ENCODE measurements around the gene ROR2. TPM values are rescaled to one million over a fixed set of nuclear protein-coding genes. Genes with fewer than 3 reads are reported as not detected.

Gene ROR2
- total RNA-seq, 1 experiment from 2014 or later: 0.68 TPM

- no peaks in the 10 kb centered on the region for H3K36me3 Mint-ChIP-seq (ENCODE audit: insufficient read depth, unreplicated experiment)
- Histone ChIP-seq H3K27me3 (replicated peaks; ENCODE audit: control insufficient read depth, insufficient read depth, low read length) (no peaks in the 10 kb centered on the region), H3K36me3 (ENCODE audit: control insufficient read depth, insufficient read depth, low read length) (no peaks in the 10 kb centered on the region), H3K4me1 (peaks cover 6% of the 10 kb centered on the region; the same call in 1 of the 2 replicates), H3K9me3 (no peaks in the 10 kb centered on the region), H3K4me3 (ENCODE audit: low read depth, low read length) (no peak overlapping the region)
- ChIA-PET POLR2A (no interaction called here), CTCF (no interaction called here)
- no peaks in the 10 kb centered on the region for H3K27me3 Mint-ChIP-seq (ENCODE audit: insufficient read depth, unreplicated experiment)
- no peaks in the 10 kb centered on the region for H3K4me1 Mint-ChIP-seq (ENCODE audit: low read depth, unreplicated experiment)
- no peak overlapping the region for H3K4me3 Mint-ChIP-seq (ENCODE audit: unreplicated experiment)
- intact Hi-C loops (cut with micrococcal nuclease; ENCODE audit: unreplicated experiment): no loop called here
- BruUV-seq (replicated peaks): no TSS peak
- no peaks in the 10 kb centered on the region for H3K9me3 Mint-ChIP-seq (ENCODE audit: unreplicated experiment)
- no peak overlapping the region for H3K27ac Mint-ChIP-seq (ENCODE audit: unreplicated experiment)
- TF ChIP-seq, protein P1, sequence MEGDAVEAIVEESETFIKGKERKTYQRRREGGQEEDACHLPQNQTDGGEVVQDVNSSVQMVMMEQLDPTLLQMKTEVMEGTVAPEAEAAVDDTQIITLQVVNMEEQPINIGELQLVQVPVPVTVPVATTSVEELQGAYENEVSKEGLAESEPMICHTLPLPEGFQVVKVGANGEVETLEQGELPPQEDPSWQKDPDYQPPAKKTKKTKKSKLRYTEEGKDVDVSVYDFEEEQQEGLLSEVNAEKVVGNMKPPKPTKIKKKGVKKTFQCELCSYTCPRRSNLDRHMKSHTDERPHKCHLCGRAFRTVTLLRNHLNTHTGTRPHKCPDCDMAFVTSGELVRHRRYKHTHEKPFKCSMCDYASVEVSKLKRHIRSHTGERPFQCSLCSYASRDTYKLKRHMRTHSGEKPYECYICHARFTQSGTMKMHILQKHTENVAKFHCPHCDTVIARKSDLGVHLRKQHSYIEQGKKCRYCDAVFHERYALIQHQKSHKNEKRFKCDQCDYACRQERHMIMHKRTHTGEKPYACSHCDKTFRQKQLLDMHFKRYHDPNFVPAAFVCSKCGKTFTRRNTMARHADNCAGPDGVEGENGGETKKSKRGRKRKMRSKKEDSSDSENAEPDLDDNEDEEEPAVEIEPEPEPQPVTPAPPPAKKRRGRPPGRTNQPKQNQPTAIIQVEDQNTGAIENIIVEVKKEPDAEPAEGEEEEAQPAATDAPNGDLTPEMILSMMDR (IDR thresholded peaks at IDR 0.05; ENCODE audit: insufficient read depth in 1 of 2, low read depth in 1 of 2, low read length in 1 of 2, severe bottlenecking in 1 of 2, unreplicated experiment in 1 of 2): no peak
- DNase-seq: no peak
Observed at GRCh38 chr9:91897201-91897600, 52.8 kb downstream of the ROR2 start.

DNA sequence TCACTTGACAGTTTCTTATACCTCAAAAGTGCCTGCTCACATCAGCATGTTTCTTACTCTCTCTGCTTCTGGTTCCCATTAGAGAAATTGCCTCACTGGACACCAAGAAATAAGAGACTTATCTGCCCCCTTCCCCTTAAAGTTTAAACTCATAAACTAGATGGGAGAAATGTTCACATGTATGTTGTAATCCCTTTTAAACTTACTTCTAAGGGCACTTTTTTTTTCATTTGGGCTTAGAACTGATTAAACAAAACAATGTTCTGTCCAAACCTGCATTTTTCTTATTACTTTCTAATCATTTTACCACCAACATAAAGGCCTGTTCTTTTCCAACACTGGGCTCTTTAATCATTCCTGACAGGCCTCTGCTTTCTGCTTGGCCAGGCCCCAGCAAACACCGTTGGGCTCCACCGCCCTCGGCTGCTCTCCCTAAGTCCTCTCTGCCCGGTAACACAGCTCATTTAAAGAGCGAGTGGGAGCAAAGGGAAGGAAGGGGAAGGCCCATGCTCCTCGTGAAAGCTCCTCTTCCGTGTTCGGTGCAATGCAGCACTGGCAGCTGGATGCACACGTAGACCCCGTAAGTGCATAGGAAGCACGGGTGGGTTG, 53.4 kb downstream of the ROR2 start:
- POLR2A ChIA-PET: no interaction called here
- H3K36me3 ChIP-seq (ENCODE audit: control insufficient read depth, insufficient read depth, low read length): no peaks in the 10 kb centered on the region
- 0 out of 2 replicates have a peak, but pooled peaks cover 6% of the 10 kb centered on the region for H3K4me1 ChIP-seq
- no TSS peak for BruUV-seq (replicated peaks)
- H3K4me3 ChIP-seq (ENCODE audit: low read depth, low read length): no peak overlapping the region
- no peak overlapping the region for H3K27ac Mint-ChIP-seq (ENCODE audit: unreplicated experiment)
- H3K4me3 Mint-ChIP-seq (ENCODE audit: unreplicated experiment): no peak overlapping the region
- CTCF ChIA-PET: no interaction called here
- no peaks in the 10 kb centered on the region for H3K36me3 Mint-ChIP-seq (ENCODE audit: insufficient read depth, unreplicated experiment)
- H3K4me1 Mint-ChIP-seq (ENCODE audit: low read depth, unreplicated experiment): no peaks in the 10 kb centered on the region
- TF ChIP-seq, protein P1 (IDR thresholded peaks at IDR 0.05; ENCODE audit: insufficient read depth in 1 of 2, low read depth in 1 of 2, low read length in 1 of 2, severe bottlenecking in 1 of 2, unreplicated experiment in 1 of 2): no peak
- no peaks in the 10 kb centered on the region for H3K9me3 Mint-ChIP-seq (ENCODE audit: unreplicated experiment)
- H3K9me3 ChIP-seq: no peaks in the 10 kb centered on the region
- DNase-seq: no peak
- no peaks in the 10 kb centered on the region for H3K27me3 Mint-ChIP-seq (ENCODE audit: insufficient read depth, unreplicated experiment)
- intact Hi-C loops (cut with micrococcal nuclease; ENCODE audit: unreplicated experiment): no loop called here
- no peaks in the 10 kb centered on the region for H3K27me3 ChIP-seq (replicated peaks; ENCODE audit: control insufficient read depth, insufficient read depth, low read length)

- Histone ChIP-seq H3K4me1 (0 out of 2 replicates have a peak, but pooled peaks cover 6% of the 10 kb centered on the region), H3K36me3 (ENCODE audit: control insufficient read depth, insufficient read depth, low read length) (no peaks in the 10 kb centered on the region), H3K9me3 (no peaks in the 10 kb centered on the region), H3K4me3 (ENCODE audit: low read depth, low read length) (no peak overlapping the region), H3K27me3 (replicated peaks; ENCODE audit: control insufficient read depth, insufficient read depth, low read length) (no peaks in the 10 kb centered on the region)
- no peaks in the 10 kb centered on the region for H3K27me3 Mint-ChIP-seq (ENCODE audit: insufficient read depth, unreplicated experiment)
- no peaks in the 10 kb centered on the region for H3K36me3 Mint-ChIP-seq (ENCODE audit: insufficient read depth, unreplicated experiment)
- TF ChIP-seq, protein P1 (IDR thresholded peaks at IDR 0.05; ENCODE audit: insufficient read depth in 1 of 2, low read depth in 1 of 2, low read length in 1 of 2, severe bottlenecking in 1 of 2, unreplicated experiment in 1 of 2): no peak
- no TSS peak for BruUV-seq (replicated peaks)
- H3K4me1 Mint-ChIP-seq (ENCODE audit: low read depth, unreplicated experiment): no peaks in the 10 kb centered on the region
- H3K9me3 Mint-ChIP-seq (ENCODE audit: unreplicated experiment): no peaks in the 10 kb centered on the region
- no peak overlapping the region for H3K27ac Mint-ChIP-seq (ENCODE audit: unreplicated experiment)
- CTCF ChIA-PET: no interaction called here
- POLR2A ChIA-PET: no interaction called here
- DNase-seq: no peak
- intact Hi-C loops (cut with micrococcal nuclease; ENCODE audit: unreplicated experiment): no loop called here
- H3K4me3 Mint-ChIP-seq (ENCODE audit: unreplicated experiment): no peak overlapping the region
Observed at GRCh38 chr9:91896097-91896496, 53.9 kb downstream of the ROR2 start.
